HG03520 (cell line): ENCODE measurements around the gene YIPF5.

Source experiments
- ATAC-seq: cut with Tn5 transposase; IDR thresholded peaks from one replicate; pipeline ENCODE4 v1.9.1; 2021; ENCODE audit warnings: mild to moderate bottlenecking, moderate library complexity; ENCODE audit not compliant: unreplicated experiment

YIPF5 gene

GRCh38 chr5:144170276-144171024 is at the start of gene YIPF5, which contains the start of gene KCTD16:
Gene YIPF5, minus strand, starts transcription at chr5:144170659. Its CDS starts 704 bp downstream, at chr5:144169955.
Gene KCTD16, plus strand, starts transcription at chr5:144170873.
- peak; percentile 99 for ATAC-seq

DNA sequence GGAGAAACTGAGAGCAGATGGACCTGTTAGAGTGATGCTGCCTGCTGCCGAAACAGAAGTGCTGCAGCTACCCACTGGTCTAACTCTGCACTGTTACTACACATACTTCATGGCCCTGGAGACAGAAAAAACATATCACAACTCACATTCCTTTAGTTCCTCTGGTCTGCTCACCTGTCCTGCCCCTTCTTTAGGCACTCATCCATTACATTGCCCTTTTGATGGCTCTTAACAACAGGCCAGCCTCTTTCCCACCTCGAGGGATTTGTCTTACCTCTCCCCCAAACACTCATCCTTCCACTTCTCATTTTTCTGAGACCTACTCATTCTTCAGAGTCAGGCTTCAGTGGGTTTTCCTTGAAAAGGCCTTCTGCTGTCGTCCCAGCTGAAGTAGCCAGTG is 49.4 kb upstream of the YIPF5 start:
- no peak for ATAC-seq

DNA sequence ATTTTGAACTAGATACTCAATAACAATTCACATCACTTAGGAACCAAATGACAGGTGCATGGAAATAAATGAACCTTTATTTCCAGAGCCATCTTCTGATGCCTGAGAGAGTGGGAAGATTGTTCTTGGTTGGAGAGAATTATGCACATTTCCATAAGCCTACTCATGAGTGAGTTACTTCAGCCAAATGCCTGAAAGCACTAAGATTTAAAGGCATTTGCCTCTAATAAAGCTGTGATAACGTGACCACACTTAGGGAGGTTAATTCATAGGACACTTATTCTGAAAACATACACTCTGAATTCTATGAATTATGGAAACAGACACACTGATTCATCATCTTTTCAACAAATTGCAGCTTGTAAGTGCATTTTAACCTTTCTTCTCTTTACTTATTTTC is 40.2 kb upstream of the YIPF5 start:
- no peak for ATAC-seq

- no peak for ATAC-seq
These were observed 38.9 kb upstream of the YIPF5 start for GRCh38 chr5:144209361-144209760.

- no peak for ATAC-seq
These were observed 37.5 kb upstream of the YIPF5 start for GRCh38 chr5:144207875-144208444.

- ATAC-seq, result no peak
These were observed 35.7 kb upstream of the YIPF5 start for GRCh38 chr5:144206141-144206540.

DNA sequence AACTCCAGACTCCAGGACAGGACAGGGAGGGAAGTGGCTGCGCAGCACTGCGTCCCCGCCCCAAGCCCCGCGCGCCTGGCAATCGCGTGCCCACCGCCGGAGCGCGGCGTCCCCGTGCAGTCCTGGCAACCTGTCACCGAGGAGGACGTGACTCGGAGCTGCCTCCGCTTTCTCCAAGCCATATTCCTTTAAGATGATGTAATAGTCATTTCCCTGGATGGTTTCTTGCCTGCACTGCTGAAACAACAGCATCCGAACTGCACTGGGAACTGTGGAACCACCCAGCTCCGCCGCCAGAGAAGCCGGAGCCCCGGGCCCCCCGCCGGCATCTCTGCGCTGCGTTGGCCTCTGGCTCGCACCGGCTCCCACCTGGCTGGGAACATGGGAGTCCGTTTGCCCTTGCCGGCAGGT is 34.7 kb upstream of the YIPF5 start:
- no peak for ATAC-seq

- ATAC-seq, result peak; percentile 87
These were observed 33.5 kb upstream of the YIPF5 start for GRCh38 chr5:144203750-144204596.

DNA sequence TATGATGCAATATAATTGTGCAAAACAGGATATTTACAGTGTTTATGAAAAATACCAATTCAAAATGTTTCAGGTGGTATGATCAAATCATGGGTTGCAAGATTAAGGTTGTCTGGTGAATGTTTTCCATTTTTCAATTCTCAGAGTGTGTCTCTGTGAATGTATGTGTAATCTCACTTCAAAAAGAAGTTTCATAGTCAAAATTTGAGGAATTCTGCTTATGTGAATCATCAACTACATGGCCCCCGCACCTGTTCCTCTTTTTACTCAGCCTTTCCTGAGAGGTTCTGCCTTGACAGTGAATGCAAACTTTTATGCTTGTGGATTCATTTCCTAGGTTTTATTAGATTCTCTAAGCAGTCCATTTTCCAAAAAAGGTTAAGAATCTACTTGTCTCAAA is 32.3 kb upstream of the YIPF5 start:
- no peak for ATAC-seq

DNA sequence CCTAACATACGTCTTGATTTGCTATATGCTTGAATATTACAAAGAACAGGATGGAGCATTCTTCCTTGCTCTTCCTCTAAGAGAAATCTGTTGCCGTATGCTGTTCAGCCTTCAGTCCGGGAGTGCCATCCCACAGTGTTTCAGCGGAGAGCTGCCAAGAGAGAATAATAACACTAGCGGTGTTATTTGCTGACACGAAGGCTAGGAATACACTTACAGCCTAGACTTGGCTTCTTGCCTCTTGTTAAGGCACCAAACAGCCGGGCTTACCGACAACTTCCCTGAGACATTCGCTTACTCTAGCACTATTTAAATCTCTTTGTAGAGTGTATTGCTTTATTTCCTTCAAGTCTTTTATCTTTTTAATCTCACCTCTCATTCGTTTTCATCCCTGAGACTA is 31.6 kb upstream of the YIPF5 start:
- no peak for ATAC-seq

- ATAC-seq, result no peak
These were observed 31.1 kb upstream of the YIPF5 start for GRCh38 chr5:144201588-144201987.

GRCh38 chr5:144198386-144198785 is 27.9 kb upstream of the YIPF5 start:
- ATAC-seq, result no peak

GRCh38 chr5:144196612-144197011 is 26.2 kb upstream of the YIPF5 start:
- no peak for ATAC-seq

GRCh38 chr5:144195448-144195847 is 25.0 kb upstream of the YIPF5 start:
- ATAC-seq, result no peak

GRCh38 chr5:144194144-144194543 is 23.7 kb upstream of the YIPF5 start:
- ATAC-seq, result no peak

GRCh38 chr5:144192661-144193060 is 22.2 kb upstream of the YIPF5 start:
- ATAC-seq, result no peak

DNA sequence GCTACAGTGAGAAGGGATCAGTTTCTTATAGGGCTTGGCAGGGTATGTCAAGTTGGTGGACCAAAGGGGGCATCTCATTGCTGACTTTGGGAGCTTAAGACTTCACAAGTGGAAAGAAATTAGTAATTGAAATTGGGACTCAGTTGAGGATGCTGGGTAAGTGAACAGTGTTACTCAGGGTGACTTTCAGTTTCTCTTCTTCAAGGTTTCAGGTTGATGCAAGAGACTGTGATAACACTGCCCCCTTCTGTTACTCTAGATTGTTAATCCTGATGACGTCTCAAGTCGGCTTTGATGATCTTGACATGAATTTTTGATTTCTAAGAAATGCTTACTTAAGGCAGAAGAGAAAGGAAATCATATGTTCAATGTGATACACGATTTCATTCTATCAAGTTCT is 21.5 kb upstream of the YIPF5 start:
- peak; percentile 96 for ATAC-seq

- no peak for ATAC-seq
These were observed 21.1 kb upstream of the YIPF5 start for GRCh38 chr5:144191531-144191930.

DNA sequence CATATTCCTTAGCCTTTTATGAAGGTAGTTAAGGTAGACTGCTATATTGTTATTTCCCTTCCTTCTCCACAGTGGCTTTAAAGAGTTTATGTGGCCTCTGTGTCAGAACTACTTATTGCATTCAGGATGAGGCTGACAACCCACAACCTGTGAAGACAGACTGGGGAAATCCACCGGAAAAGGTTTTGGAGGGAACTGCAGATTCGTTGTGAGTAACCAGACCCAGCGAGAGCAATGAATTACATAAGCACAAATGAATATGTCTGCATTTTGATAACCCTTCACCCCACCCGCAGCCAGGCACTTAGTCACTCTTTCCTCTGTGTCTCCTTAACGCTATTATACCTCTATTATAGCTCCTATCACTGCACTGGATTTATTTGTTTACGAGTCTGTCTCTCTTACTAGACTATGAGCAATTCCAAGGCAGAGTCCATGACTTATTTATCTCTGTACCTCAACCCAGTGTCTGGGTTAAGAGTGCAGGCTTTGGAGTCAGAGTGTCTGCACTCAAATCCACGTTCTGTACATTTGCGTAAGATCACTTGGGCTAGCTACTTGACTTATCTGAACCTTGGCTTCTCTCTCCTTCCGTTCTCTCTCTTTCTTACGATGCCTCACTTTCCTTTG is 19.5 kb upstream of the YIPF5 start:
- ATAC-seq, result no peak

DNA sequence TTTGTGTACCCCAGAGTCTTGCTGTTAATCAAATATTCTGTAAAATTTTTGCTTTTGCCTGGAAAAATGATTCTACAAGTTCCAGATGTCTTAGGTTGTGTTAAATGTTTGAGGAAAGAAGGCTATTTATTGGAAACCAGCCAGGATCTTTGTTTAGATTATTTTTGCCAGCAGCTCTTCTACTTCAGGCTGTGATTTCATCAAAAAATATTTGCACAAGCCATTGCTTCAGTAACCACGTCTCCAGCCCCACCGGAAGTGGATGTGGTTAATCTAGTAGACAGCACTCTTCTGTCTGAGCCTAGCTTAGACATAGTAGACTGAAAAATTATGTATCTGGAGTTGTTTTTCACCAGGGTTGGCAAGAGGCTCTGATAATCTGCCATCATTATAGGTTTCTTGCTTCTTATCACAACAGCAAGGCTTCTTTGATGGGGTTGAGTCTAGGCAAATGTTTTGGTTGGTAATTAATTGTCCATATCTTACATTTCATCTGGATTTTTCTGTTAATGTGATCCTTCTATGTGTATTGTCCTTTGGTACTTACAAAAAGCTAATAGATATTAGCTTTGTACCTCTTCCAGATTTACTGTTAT is 17.3 kb upstream of the YIPF5 start:
- peak; percentile 74 for ATAC-seq
